Measurements from ENCODE around the gene ZFYVE27.

ZFYVE27 gene

GRCh38 chr10:97774811-97775294 is 37.9 kb downstream of the ZFYVE27 start:
- no peak for TF ChIP-seq CTCF (IDR thresholded peaks at IDR 0.05; ENCODE audit: low read depth, low read length)
- H3K4me3 ChIP-seq (ENCODE audit: low read depth, low read length): no peak overlapping the region

- TF ChIP-seq CTCF (IDR thresholded peaks at IDR 0.05; ENCODE audit: low read depth, low read length): no peak
- no peak overlapping the region for H3K4me3 ChIP-seq (ENCODE audit: low read depth, low read length)
These were observed 40.2 kb downstream of the ZFYVE27 start for GRCh38 chr10:97777143-97777542.

DNA sequence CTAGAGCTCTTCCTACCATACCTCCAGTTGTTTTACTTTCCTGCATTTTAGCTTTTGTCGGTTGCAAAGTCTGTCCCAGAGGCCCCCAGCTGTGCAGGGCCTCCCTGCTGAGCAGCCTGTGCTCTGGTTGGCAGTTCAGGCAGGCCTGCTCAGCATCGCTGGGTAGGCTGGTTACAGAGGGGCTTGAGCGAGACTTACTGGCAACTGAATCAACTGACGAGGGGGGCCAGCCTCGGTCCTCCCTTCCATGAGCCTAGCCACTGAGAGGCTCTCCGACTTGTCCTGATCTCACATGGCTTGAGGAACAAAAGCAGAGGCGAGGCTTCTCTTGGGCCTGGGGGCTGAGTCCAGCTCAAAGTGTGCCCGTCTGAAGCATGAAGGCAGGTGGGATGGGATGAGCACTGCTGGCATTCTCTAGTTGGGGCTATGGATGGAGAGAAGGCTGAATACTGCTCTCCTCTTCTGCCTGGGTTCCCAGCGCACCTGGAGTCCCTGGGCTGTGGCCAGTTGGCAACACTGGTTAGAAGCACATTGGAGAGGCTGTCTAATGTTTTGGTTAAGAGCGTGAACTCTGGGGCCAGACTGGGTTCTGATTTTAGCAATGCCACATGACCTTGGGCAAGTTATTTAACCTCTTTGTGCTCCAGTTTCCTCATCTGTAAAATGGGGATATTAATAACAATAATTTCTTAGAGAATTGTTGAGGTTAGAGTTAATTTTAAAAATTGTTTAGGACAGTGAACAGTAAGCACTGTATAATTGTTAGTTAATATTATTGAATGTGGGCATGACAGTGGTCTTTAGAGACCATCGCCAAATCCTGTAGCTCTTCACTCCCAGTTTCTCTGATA is 41.7 kb downstream of the ZFYVE27 start:
- no peak overlapping the region for H3K4me3 ChIP-seq (ENCODE audit: low read depth, low read length)
- TF ChIP-seq CTCF (IDR thresholded peaks at IDR 0.05; ENCODE audit: low read depth, low read length): no peak

DNA sequence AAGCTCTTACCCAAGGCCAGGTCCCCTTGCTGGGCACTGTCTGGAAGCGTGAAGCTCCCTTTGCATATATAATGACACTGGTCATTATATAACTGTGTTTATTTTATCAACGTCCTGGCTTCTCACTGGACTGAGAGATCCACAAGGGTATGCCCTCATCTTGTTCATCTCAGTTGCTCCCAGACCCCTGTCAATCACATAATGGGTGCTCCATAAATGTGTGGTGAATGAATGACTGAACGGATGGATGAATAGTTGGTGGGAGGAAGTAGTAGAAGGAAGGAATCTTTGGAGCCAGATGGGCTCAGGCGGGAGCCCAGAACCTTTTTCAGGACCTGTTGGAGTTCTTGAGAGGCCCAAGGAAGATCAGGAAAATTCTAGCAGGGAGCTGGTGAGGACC is 42.6 kb downstream of the ZFYVE27 start:
- no peak overlapping the region for H3K4me3 ChIP-seq (ENCODE audit: low read depth, low read length)
- no peak for TF ChIP-seq CTCF (IDR thresholded peaks at IDR 0.05; ENCODE audit: low read depth, low read length)

- H3K4me3 ChIP-seq (ENCODE audit: low read depth, low read length): no peak overlapping the region
- no peak for TF ChIP-seq CTCF (IDR thresholded peaks at IDR 0.05; ENCODE audit: low read depth, low read length)
These were observed 43.0 kb downstream of the ZFYVE27 start for GRCh38 chr10:97779975-97780374.

DNA sequence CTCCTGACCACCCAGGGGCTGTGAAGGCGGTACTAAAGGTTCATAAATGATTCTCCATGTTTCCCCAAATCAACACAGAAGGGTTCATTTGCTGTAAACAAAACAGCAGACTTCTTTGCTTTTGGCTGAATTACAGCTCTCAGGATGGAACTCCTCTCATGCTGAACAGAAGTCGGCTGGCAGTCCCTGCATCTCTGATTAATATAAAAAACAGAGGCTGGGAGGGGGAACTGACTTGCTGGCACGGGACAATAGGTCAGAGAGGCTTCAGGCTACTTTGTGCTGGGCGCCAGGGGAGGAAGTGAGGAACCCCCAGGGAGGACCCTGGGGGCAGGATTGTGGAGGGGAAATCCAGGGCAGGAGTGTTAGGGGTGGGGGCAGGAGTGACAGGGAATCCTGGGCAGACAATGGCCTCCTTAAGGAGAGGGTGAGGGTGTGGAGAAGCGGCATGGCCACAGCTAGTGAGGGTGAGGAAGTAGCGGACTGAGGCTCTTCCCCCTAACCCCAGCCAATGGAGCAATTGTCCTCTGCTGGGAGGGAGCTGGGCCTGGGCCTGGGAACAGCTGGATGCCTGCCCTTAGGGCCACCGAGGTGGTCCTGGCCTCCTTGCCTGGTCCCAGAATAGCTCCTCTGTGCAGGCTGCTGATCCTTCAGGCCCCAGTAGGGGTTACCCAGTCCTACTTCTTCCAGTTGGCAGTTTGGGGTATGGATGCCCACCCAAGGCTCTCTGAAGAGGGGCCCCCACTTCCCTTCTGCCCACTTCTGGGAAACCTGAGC is 44.1 kb downstream of the ZFYVE27 start:
- no peak for TF ChIP-seq CTCF (IDR thresholded peaks at IDR 0.05; ENCODE audit: low read depth, low read length)
- no peak overlapping the region for H3K4me3 ChIP-seq (ENCODE audit: low read depth, low read length)

All from WI38 (cell line).